HG03432 (cell line): ENCODE data around the gene SIRPB2.
"Not testable (repeated sequence)": the region's sequence is repeated elsewhere in the genome, so short reads cannot be mapped to it uniquely, and the experiment has no call there.

Experiments used
- ATAC-seq: cut with Tn5 transposase; IDR thresholded peaks from one replicate; pipeline ENCODE4 v1.9.1; 2021; ENCODE audit warnings: mild to moderate bottlenecking, moderate library complexity; ENCODE audit not compliant: unreplicated experiment

The SIRPB2 gene

DNA sequence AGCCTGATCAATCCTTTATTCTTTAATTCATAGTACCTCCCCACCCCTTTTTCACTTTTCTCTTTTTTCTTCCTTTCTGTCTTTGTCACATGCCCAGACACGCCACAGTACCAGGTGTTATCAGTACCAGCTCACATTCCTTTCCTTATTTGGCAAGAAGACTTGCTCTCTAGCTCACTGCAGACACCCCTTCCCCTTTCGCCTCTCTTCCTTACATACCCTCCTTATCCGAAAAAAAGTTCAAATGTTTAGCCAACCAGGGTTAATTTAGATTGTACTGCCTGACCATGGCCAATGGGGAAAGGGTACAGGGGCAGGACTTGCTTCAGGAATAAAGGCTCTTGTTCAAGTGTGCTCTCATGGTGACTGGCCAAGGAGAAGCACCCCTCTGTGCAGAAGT is 9.3 kb upstream of the SIRPB2 start:
- no peak for ATAC-seq

- ATAC-seq, result no peak
Observed at GRCh38 chr20:1499528-1500420, 8.6 kb upstream of the SIRPB2 start.

- not testable (repeated sequence) for ATAC-seq
Observed at GRCh38 chr20:1497371-1497770, 6.2 kb upstream of the SIRPB2 start.

DNA sequence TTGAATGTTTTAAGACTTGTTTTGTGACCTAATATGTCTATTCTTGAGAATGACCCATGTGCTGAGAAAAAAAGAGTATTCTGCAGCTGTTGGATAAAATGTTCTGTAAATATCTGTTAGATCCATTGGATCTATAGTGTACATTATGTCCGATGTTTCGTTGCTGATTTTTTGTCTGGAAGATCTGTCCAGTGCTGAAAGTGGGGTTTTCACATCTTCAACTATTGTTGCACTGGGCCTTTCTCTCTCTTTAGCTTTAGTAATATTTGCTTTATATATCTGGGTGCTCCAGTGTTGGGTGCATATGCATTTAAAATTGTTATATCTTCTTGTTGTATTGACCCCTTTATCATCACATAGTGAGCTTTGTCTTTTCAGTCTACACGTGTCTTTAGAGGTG is 5.7 kb upstream of the SIRPB2 start:
- ATAC-seq, result no peak

DNA sequence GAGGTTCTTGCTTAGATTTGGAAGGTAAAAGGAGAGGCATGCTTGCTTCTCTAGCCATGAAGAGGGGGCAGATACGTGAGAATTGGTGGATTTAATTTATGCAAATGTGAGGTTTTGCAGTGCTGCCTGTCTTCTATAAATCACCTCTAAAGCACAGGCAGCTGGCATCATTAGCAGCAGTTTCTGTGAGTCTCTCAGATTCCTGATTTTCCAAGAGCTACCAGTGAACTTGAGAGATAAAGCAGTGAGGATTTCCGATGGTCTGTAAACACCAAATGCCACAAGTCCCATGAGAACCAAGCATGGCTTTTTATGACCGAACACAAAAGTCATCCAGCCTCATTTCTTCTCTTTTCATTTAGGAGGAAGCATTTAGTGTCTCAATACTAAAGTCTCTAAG is 3.2 kb upstream of the SIRPB2 start:
- ATAC-seq, result no peak

- no peak for ATAC-seq
Observed at GRCh38 chr20:1493536-1493935, 2.3 kb upstream of the SIRPB2 start.

GRCh38 chr20:1491860-1492642 is 831 bp upstream of the SIRPB2 start:
- ATAC-seq, result no peak

DNA sequence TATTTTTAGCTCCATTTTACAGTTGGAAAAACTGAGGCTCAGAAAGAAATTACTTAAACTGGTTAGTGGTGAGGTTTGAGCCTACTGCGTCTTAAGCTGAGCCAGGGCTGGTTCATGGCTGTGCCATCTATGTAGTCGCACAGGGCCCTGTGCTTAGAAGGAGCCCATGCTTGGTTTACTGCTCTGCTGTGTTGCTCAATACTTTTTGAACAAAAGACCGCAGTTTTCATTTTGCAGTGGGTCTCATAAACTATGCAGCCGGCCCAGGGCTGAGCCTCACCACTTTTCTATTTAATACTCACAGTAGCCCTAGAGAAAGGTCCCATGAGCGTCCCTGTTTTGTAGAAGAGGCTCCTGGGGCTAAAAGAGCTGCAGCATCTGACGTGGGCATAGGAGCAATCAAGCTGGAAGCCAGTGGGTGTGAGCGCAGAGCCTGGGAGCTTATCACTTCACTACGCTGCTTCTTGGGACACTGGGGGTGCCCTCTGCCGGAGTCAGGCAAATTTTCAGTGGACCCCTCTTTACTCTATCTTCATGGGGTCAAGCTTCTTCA is 501 bp downstream of the SIRPB2 start:
- ATAC-seq, result no peak

DNA sequence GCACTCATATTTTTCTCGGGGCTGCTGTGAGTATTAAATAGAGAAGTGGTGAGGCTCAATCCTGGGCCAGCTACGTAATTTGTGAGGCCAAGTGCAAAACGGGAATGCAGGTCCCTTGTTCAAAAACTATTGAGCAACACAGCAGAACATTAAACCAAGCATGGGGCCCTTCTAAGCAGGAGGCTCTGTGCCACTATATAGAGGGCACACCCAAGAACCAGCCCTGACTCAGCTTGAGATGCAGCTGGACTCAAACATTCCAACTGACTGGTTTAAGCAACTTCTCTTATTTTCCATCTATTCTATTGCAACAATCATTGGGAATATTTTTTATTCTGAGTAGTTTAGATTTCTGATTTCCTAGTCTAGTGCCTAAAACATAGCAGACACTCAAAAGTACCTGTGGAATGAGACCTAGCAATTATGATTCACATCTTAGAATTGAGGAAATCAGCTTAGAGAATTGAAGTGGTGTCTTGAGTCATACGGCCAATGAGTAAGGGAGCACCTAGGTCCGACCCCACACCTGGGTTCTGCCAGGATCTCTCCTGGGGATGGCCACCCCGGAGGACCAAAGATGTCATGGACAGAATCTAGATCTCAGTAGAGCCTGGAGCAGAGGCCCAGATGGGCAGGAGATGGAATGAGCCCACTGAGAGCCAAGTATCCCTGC is 1.3 kb downstream of the SIRPB2 start:
- ATAC-seq, result no peak

- no peak for ATAC-seq
Observed at GRCh38 chr20:1489325-1489724, 1.9 kb downstream of the SIRPB2 start.

DNA sequence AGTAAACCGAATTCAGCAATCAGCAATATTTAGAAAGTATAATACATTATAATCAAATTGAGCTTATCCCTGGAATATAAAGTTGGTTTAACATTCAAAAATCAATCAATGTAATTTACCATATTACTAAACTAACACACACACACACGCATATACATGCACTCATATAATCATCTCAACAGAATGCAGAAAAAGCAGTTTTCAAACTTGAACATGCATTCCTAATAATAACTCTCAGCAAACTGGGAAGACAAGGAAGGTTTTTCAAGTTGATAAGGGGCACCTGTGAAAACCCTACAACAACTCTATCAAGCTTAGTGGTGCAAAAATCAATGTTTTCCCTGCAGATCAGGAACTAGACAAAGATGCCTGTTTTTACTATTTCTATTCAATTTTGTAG is 4.7 kb downstream of the SIRPB2 start:
- no peak for ATAC-seq

- no peak for ATAC-seq
Observed at GRCh38 chr20:1484438-1485116, 6.6 kb downstream of the SIRPB2 start.

- ATAC-seq, result no peak
Observed at GRCh38 chr20:1479831-1480595, 11.2 kb downstream of the SIRPB2 start.

DNA sequence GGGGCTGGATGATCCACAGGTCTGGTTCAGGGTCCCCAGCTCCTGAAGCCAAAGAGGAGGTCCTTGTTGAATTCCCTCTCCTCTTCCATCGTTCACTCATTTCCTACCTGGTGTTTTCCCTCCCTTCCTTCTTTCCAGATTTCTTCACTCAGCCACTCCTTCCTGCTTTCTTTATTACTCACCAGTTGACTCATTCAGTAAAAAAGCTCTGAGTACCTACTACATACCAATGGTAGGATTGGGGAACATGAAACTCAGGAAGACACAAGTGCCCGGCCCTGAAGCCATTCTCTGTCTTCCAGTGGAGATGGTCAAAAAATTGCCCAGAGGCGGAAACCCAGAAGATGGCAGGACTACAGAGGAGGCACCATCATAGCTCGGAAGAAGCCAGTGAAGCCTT is 12.7 kb downstream of the SIRPB2 start:
- ATAC-seq, result no peak

- ATAC-seq, result no peak
Observed at GRCh38 chr20:1477896-1478490, 13.2 kb downstream of the SIRPB2 start.

GRCh38 chr20:1474817-1475603 is 16.2 kb downstream of the SIRPB2 start:
- ATAC-seq, result no peak

DNA sequence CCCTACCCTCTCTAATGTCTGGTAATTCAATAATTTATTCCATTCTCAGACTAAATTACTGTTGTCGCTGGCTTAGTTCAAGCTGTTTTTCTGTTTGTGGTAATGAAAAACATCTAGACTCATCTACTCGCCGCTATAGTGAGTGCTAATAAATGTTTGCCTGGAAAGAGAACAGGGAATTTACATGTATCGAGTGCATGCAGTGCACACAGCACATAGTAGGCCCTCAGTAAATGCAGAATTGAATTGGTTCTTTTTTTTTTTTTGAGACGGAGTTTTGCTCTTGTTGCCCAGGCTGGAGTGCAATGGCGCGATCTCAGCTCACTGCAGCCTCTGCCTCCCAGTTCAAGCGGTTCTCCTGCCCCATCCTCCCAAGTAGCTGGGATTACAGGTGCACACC is 16.9 kb downstream of the SIRPB2 start:
- no peak for ATAC-seq

DNA sequence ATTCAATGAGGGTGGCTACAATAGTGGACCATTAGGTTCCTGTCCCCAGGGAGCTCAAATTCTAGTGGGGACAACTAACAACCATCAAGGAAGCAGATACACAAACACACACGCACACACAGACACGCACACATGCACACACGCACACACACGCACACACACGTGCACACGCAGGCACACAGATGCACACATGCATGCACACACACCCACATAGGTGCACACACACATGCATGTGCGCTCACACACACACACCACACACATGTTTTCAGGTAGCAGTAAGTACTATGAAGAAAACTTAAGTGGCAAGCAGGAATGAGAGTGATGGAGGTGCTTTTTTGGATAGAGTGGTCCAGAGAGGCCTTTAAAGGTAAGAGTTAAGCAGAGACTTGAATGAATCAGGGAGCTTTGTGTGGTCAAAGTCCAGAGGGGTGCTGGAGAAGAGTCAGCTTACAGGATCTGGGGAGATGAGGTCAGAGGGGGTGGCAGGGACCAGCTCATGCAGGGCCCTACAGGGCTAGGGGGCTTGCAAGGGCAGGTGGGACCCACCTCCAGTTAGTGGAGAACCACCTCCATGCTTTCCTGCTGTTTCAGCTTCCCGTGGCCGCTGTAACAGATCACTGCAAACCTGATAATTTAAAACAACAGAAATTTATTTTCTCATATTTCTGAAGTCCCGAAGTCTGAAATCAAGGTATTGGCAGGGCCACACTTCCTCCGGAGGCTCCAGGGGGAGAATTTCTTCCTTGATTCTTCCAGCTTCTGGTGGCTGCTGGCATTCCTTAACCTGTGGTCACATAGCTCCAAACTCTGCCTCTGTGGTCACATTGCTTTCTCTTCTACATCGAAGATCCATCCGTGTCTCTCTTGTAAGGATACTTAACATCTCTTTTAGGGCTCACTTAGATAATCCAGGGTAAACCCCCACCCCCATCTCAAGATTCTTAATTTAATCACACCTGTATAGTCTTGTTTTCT is 17.7 kb downstream of the SIRPB2 start:
- no peak for ATAC-seq
